NCI-H187 treated with DMSO at 0.1 percent for 48 hours (cell line): ENCODE data around the gene MAP3K20.
"Not testable (repeated sequence)": the region's sequence is repeated elsewhere in the genome, so short reads cannot be mapped to it uniquely, and the experiment has no call there.

ENCODE experiments used
- DNase-seq: peaks from one replicate; lab custom pipeline; 2025; lab: John Stamatoyannopoulos, UW

MAP3K20 gene

GRCh38 chr2:173235947-173236803 is 160.5 kb downstream of the MAP3K20 start:
- DNase-seq, result no peak

DNA sequence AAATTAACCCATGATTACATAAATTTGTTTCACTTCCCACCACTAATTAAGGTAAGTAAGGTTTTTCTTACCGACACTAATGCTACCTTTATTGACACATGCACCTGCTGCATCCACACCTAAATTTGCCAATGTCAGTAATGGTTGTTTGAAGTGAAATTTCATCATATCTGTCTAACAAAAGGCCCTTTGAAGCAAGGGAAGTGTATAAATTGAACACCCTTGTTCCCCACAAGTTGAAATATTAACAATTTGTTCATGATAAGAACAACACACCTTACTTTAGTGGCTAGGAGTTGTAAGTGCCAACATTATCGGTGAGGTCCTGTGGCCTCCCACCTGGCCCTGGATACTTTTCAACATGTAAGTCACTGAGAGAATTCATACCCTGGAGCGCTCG is 162.7 kb downstream of the MAP3K20 start:
- no peak for DNase-seq

- DNase-seq, result no peak
These were observed 163.2 kb downstream of the MAP3K20 start for GRCh38 chr2:173238831-173239230.

GRCh38 chr2:173239644-173240043 is 164.0 kb downstream of the MAP3K20 start:
- no peak for DNase-seq

GRCh38 chr2:173240083-173240482 is 164.4 kb downstream of the MAP3K20 start:
- no peak for DNase-seq

- DNase-seq, result no peak
These were observed 166.0 kb downstream of the MAP3K20 start for GRCh38 chr2:173241643-173242042.

- DNase-seq, result no peak
These were observed 171.5 kb downstream of the MAP3K20 start for GRCh38 chr2:173247156-173247555.

- no peak for DNase-seq
These were observed 172.7 kb downstream of the MAP3K20 start for GRCh38 chr2:173248381-173248780.

DNA sequence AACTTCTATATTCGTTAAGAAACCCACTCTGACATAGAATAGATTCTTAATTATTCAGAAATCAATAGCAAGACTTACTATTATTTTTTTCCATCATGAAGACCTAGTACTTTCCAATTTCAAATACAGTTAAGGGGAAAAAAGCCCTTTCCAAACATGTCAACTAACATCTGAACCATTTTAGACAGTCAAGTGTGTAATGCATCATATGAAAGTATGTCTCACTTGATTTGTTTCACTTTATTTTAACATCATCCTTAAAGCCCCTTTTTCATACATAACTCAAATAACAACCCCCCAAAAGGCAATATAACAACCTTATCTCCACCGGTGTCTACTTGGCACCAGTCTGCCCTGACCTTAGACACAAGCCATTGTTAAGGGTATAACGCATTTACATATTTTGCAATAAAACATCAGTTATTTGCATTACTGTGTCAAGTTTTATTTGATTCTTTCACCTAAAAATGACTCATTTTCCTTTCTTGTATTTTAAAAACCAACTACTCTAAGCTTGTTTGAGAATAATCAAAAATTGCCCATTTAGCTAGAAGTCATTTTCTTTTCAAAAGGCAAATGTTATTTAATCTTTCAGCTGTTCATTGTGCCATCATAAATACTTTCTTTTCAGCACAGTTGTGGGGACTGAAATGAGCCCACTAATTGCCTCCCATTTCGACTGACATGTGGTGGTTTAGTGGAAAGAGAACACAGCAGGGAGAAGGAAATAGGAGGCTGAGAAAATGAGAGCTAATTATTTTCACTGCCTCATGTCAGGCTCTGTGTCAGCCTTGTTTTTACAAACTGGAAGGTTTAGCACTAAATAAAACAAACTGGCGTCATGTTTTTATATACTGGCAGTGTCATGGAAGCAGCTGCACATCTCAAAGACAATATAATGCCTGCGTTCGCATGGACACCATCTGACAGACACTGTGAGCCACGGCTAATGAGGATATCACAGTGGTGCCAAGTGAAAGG is 174.3 kb downstream of the MAP3K20 start:
- DNase-seq, result no peak

GRCh38 chr2:173251225-173251624 is 175.6 kb downstream of the MAP3K20 start:
- DNase-seq, result no peak

DNA sequence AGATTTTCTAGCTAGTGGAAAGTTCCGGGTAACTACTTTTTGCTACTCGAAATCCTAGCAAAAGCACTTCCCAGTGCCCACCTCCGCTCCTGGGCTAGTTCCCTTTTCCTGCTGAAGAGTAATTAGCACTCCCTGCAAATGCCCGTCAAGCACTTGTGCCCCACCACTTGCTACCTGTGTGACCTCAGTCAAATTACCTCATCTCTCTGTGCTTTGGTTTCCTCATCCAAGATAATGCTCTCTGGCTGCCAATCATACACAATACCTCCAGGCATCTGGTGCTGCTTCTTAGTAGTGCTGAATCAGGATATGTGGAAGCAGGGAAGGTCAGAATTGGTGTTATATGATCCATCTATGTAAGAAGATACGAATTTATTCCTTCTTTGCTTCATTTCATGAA is 176.9 kb downstream of the MAP3K20 start:
- DNase-seq, result no peak

DNA sequence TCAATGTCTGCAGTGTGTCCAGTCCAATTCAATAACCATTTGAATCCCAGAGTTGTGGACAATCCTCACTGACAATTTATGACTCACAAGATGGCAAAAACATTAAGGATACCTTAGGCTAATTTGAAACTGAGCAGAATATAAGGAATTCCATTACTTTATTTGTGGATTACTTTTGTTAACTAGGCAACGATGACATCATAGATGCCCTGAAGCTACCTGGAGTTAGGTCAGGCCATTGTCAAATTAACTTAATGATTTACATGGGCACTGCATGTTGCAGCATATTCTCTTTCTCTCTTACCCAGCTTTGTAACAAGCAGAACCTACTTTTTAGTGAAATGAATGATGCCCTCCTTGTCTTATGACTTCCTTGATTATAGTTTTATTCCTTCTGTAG is 179.0 kb downstream of the MAP3K20 start:
- DNase-seq, result no peak

GRCh38 chr2:173258701-173259100 is 183.1 kb downstream of the MAP3K20 start:
- DNase-seq, result no peak

- not testable (repeated sequence) for DNase-seq
These were observed 186.7 kb downstream of the MAP3K20 start for GRCh38 chr2:173262356-173262755.

DNA sequence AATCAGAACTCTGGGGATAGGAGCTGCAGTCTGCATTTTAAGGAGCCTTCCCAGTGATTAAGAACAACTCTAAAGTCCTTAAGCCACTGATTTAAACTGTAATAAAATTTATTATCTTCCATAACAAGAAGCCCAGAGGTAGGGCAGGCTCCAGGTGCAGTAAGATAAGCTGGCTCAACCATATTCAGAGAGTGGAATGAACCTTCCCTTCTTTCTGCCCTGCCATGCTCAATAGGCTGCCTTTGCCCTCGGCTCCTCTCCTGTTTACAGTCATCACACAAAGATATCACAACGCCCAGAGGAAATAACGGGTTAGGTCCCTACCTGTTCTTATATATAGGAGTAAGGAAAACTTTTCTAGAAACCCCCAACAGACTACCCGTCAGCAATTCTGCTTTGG is 188.5 kb downstream of the MAP3K20 start:
- no peak for DNase-seq

- no peak for DNase-seq
These were observed 189.1 kb downstream of the MAP3K20 start for GRCh38 chr2:173264603-173265366.

- no peak for DNase-seq
These were observed 195.5 kb downstream of the MAP3K20 start for GRCh38 chr2:173271135-173271534.

GRCh38 chr2:173271825-173272224 is 196.2 kb downstream of the MAP3K20 start:
- no peak for DNase-seq

DNA sequence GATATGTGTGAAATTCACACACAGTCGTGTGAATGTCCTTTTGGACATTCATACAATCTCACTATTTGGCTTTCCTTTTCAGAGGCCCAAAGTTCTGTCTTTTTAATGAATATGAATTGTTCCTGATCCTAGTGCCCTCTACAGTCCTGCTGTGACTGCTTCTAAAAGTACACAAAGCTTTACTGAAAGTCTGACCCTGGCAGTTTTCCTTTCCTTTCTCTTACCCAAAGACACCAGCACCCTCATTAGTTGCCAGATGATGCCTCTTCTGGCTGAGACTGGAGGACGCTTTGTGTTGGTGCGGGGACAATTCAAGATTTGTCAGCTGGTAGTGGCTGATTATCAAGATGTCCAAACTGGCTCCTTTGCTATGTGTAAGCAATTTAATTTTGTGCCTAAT is 197.2 kb downstream of the MAP3K20 start:
- DNase-seq, result no peak

GRCh38 chr2:173278794-173279526 is 203.3 kb downstream of the MAP3K20 start:
- no peak for DNase-seq

- DNase-seq, result no peak
These were observed 203.9 kb downstream of the MAP3K20 start for GRCh38 chr2:173279527-173279868.
